ENCODE results near the gene SPHK2. TPM values are rescaled to one million over a fixed set of nuclear protein-coding genes. Genes with fewer than 3 reads are reported as not detected.

The SPHK2 gene
- total RNA-seq: 9.2 and 11.5 TPM in 2 replicates

GRCh38 chr19:48618916-48619691 lies at the start of gene SPHK2, which contains the start of gene RPL18:
Gene SPHK2 (plus strand): TSS chr19:48619506. CDS start chr19:48620515, 1,009 bp downstream.
Gene RPL18 (minus strand): TSS chr19:48619178. CDS start chr19:48619143, 35 bp downstream.

GRCh38 chr19:48606463-48607358 lies 12.6 kb upstream of the SPHK2 start, which contains the start of gene SPACA4:
Gene SPACA4 (plus strand): TSS chr19:48606742. CDS start chr19:48606979, 237 bp downstream.

GRCh38 chr19:48614436-48615230 lies 4.7 kb upstream of the SPHK2 start, which contains the start of gene FAM83E:
Gene FAM83E (minus strand): TSS chr19:48615076. CDS start chr19:48613372, 1,704 bp downstream.

GRCh38 chr19:48636859-48637448 lies 17.6 kb downstream of the SPHK2 start, which contains the start of gene DBP:
Gene DBP (minus strand): TSS chr19:48637379. CDS start chr19:48636994, 385 bp downstream.

GRCh38 chr19:48646001-48646721 lies 26.9 kb downstream of the SPHK2 start, which contains the start of gene CA11:
Gene CA11 (minus strand): TSS chr19:48646187. CDS start chr19:48645632, 555 bp downstream.

GRCh38 chr19:48672994-48673393 lies 53.7 kb downstream of the SPHK2 start, which contains the start of gene NTN5:
Gene NTN5 (minus strand): TSS chr19:48673017. CDS start chr19:48670986, 2,031 bp downstream.

Other genes starting within 250 kb of the SPHK2 start
- gene KDELR1, start 228.0 kb upstream of the SPHK2 start, total RNA-seq: 84.9 and 89.1 TPM in 2 replicates
- 0.37 and 0.78 TPM in 2 replicates for gene GRIN2D, start 225.8 kb upstream of the SPHK2 start, total RNA-seq
- gene GRWD1, start 173.5 kb upstream of the SPHK2 start, total RNA-seq: 32.7 and 53.6 TPM in 2 replicates
- 0.37 and 0.59 TPM in 2 replicates for gene KCNJ14, start 163.9 kb upstream of the SPHK2 start, total RNA-seq
- 31.7 and 34.5 TPM in 2 replicates for gene CYTH2, start 150.1 kb upstream of the SPHK2 start, total RNA-seq
- gene LMTK3, start 107.7 kb upstream of the SPHK2 start, total RNA-seq: not detected in 2 replicates
- not detected in 2 replicates for gene SULT2B1, start 67.3 kb upstream of the SPHK2 start, total RNA-seq
- gene SPACA4, start 12.8 kb upstream of the SPHK2 start, total RNA-seq: not detected in 2 replicates
- under 0.01 and 1.4 TPM in 2 replicates for gene FAM83E, start 4.4 kb upstream of the SPHK2 start, total RNA-seq
- gene RPL18, start 328 bp upstream of the SPHK2 start, total RNA-seq: 1,644 and 2,294 TPM in 2 replicates
- 1.6 and 5.9 TPM in 2 replicates for gene DBP, start 17.9 kb downstream of the SPHK2 start, total RNA-seq
- 0.39 and 1.1 TPM in 2 replicates for gene CA11, start 26.7 kb downstream of the SPHK2 start, total RNA-seq
- under 0.01 TPM in 1 of 2 replicates, not detected in the other for gene NTN5, start 53.5 kb downstream of the SPHK2 start, total RNA-seq
- not detected in 2 replicates for gene FUT2, start 76.5 kb downstream of the SPHK2 start, total RNA-seq
- 1.4 and 2.2 TPM in 2 replicates for gene MAMSTR, start 100.2 kb downstream of the SPHK2 start, total RNA-seq
- 2.9 and 3.5 TPM in 2 replicates for gene RASIP1, start 121.1 kb downstream of the SPHK2 start, total RNA-seq
- not detected in 2 replicates for gene IZUMO1, start 127.4 kb downstream of the SPHK2 start, total RNA-seq
- 0.20 TPM in 1 of 2 replicates, not detected in the other for gene FUT1, start 133.1 kb downstream of the SPHK2 start, total RNA-seq
- gene FGF21, start 136.0 kb downstream of the SPHK2 start, total RNA-seq: not detected in 2 replicates
- gene BCAT2, start 191.5 kb downstream of the SPHK2 start, total RNA-seq: 43.7 and 44.2 TPM in 2 replicates
- 1.1 and 1.4 TPM in 2 replicates for gene HSD17B14, start 217.0 kb downstream of the SPHK2 start, total RNA-seq
- gene PLEKHA4, start 249.1 kb downstream of the SPHK2 start, total RNA-seq: 16.4 and 21.3 TPM in 2 replicates